HPDE6-E6E7 (cell line): ENCODE measurements around the gene GAREM1.
"Not testable (repeated sequence)": the region's sequence is repeated elsewhere in the genome, so short reads cannot be mapped to it uniquely, and the experiment has no call there.

Experiments
- DNase-seq: peaks from one replicate; pipeline ENCODE4 v3.0.0; 2011; ENCODE audit warnings: missing footprints; ENCODE audit errors: extremely low spot score

GAREM1 gene

GRCh38 chr18:32470714-32471633, at the start of gene GAREM1:
Gene GAREM1, minus strand, starts transcription at chr18:32470882. Its CDS starts 454 bp downstream, at chr18:32470428.
- DNase-seq: peak; percentile 93

- no peak for DNase-seq
Observed at GRCh38 chr18:32511147-32511546, 40.5 kb upstream of the GAREM1 start.

- DNase-seq: no peak
Observed at GRCh38 chr18:32509111-32509510, 38.4 kb upstream of the GAREM1 start.

GRCh38 chr18:32507093-32507492, 36.4 kb upstream of the GAREM1 start:
- no peak for DNase-seq

- DNase-seq: no peak
Observed at GRCh38 chr18:32502014-32502413, 31.3 kb upstream of the GAREM1 start.

GRCh38 chr18:32501242-32501641, 30.6 kb upstream of the GAREM1 start:
- DNase-seq: not testable (repeated sequence)

GRCh38 chr18:32483002-32483401, 12.3 kb upstream of the GAREM1 start:
- no peak for DNase-seq

- DNase-seq: no peak
Observed at GRCh38 chr18:32482117-32482516, 11.4 kb upstream of the GAREM1 start.

- DNase-seq: no peak
Observed at GRCh38 chr18:32480581-32480980, 9.9 kb upstream of the GAREM1 start.

GRCh38 chr18:32478807-32479206, 8.1 kb upstream of the GAREM1 start:
- no peak for DNase-seq

- DNase-seq: no peak
Observed at GRCh38 chr18:32478317-32478716, 7.6 kb upstream of the GAREM1 start.

GRCh38 chr18:32476106-32476505, 5.4 kb upstream of the GAREM1 start:
- no peak for DNase-seq

GRCh38 chr18:32475069-32475468, 4.4 kb upstream of the GAREM1 start:
- DNase-seq: not testable (repeated sequence)

GRCh38 chr18:32473325-32473724, 2.6 kb upstream of the GAREM1 start:
- DNase-seq: no peak

- DNase-seq: no peak
Observed at GRCh38 chr18:32472841-32473240, 2.2 kb upstream of the GAREM1 start.

- DNase-seq: no peak
Observed at GRCh38 chr18:32470460-32470713, 295 bp downstream of the GAREM1 start.

- peak; percentile 11 for DNase-seq
Observed at GRCh38 chr18:32469691-32470459, 807 bp downstream of the GAREM1 start.

- peak; percentile 21 for DNase-seq
Observed at GRCh38 chr18:32469190-32469651, 1.5 kb downstream of the GAREM1 start.

- DNase-seq: no peak
Observed at GRCh38 chr18:32468147-32468845, 2.4 kb downstream of the GAREM1 start.

GRCh38 chr18:32461709-32462272, 8.9 kb downstream of the GAREM1 start:
- no peak for DNase-seq

GRCh38 chr18:32460171-32460731, 10.4 kb downstream of the GAREM1 start:
- DNase-seq: no peak
